Measurements from ENCODE around the gene SLC30A7.

Gene SLC30A7

GRCh38 chr1:101026430-101026788, 130.5 kb downstream of the SLC30A7 start:
- TF ChIP-seq CEBPB (IDR thresholded peaks at IDR 0.05), result no peak

- TF ChIP-seq TEAD4 (IDR thresholded peaks at IDR 0.05), result no peak
- no peak for TF ChIP-seq NFIC (IDR thresholded peaks at IDR 0.05)
- no peak for TF ChIP-seq FOXM1 (IDR thresholded peaks at IDR 0.05; ENCODE audit: borderline replicate concordance, low read depth)
- TF ChIP-seq TCF12 (IDR thresholded peaks at IDR 0.05; ENCODE audit: low read depth), result no peak
Observed at GRCh38 chr1:101027194-101027772, 131.4 kb downstream of the SLC30A7 start.

DNA sequence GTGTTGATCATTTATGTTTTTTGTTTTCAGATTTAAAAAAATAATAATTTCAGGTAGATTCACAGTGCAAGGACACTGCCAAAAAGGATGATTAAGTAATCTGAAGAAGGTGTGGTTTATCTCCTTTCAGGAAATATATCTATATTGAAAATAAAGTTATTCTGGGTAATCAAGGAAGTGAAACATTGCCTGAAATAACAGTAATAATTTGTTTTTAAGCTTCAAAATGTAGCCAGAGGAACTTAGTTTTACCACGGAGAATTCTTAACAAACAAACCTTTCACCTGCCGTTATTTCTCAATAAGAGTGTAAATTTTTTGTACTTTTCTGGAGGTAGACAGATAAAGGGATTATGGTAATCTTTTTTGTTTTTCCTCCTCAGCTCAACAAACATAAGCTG, 132.6 kb downstream of the SLC30A7 start:
- TF ChIP-seq REST (IDR thresholded peaks at IDR 0.05; ENCODE audit: low read depth) (no peak), CREB1 (IDR thresholded peaks at IDR 0.05; ENCODE audit: low read depth) (no peak), EP300 (IDR thresholded peaks at IDR 0.05; ENCODE audit: borderline replicate concordance) (no peak), FOXM1 (IDR thresholded peaks at IDR 0.05; ENCODE audit: borderline replicate concordance, low read depth) (no peak), EGR1 (IDR thresholded peaks at IDR 0.05) (no peak), MAX (IDR thresholded peaks at IDR 0.05) (no peak), RAD21 (IDR thresholded peaks at IDR 0.05; ENCODE audit: low read depth) (no peak), TAF1 (IDR thresholded peaks at IDR 0.05; ENCODE audit: low read depth) (no peak), NFIC (IDR thresholded peaks at IDR 0.05) (no peak), TEAD4 (IDR thresholded peaks at IDR 0.05) (no peak), YY1 (IDR thresholded peaks at IDR 0.05; ENCODE audit: low read depth) (no peak)
- TF ChIP-seq, protein P1, sequence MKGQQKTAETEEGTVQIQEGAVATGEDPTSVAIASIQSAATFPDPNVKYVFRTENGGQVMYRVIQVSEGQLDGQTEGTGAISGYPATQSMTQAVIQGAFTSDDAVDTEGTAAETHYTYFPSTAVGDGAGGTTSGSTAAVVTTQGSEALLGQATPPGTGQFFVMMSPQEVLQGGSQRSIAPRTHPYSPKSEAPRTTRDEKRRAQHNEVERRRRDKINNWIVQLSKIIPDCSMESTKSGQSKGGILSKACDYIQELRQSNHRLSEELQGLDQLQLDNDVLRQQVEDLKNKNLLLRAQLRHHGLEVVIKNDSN (IDR thresholded peaks at IDR 0.05), result no peak

DNA sequence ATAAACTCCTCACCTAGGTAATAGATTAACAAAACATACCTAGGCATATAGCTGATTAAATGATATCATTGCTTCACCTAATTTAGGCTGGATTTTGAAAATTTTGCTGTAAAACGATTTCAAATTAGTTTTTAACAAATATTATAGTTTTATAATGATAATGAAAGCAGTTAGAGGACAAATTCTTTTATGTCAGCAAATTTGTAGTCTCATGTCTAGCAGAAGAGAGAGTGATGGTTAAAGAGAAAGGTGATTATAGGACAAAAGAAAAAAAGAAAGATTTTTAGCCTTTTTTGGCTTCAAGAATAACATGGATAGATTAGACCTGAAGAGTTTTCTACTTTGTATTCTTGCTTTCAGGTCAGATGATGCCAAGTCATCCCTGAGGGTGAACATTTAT, 133.3 kb downstream of the SLC30A7 start:
- TF ChIP-seq FOXM1 (IDR thresholded peaks at IDR 0.05; ENCODE audit: borderline replicate concordance, low read depth) (no peak), NFIC (IDR thresholded peaks at IDR 0.05) (no peak), TEAD4 (IDR thresholded peaks at IDR 0.05) (no peak), REST (IDR thresholded peaks at IDR 0.05; ENCODE audit: low read depth) (no peak), ZBTB7A (IDR thresholded peaks at IDR 0.05; ENCODE audit: low read depth) (no peak), CREB1 (IDR thresholded peaks at IDR 0.05; ENCODE audit: low read depth) (no peak), EP300 (IDR thresholded peaks at IDR 0.05; ENCODE audit: borderline replicate concordance) (no peak), EGR1 (IDR thresholded peaks at IDR 0.05) (no peak), YY1 (IDR thresholded peaks at IDR 0.05; ENCODE audit: low read depth) (no peak), TAF1 (IDR thresholded peaks at IDR 0.05; ENCODE audit: low read depth) (no peak), MAX (IDR thresholded peaks at IDR 0.05) (no peak), RAD21 (IDR thresholded peaks at IDR 0.05; ENCODE audit: low read depth) (no peak), TCF12 (IDR thresholded peaks at IDR 0.05; ENCODE audit: low read depth) (no peak), CEBPB (IDR thresholded peaks at IDR 0.05) (no peak)
- TF ChIP-seq, protein P1 (IDR thresholded peaks at IDR 0.05), result no peak

- no peak for TF ChIP-seq EGR1 (IDR thresholded peaks at IDR 0.05)
- no peak for TF ChIP-seq CEBPB (IDR thresholded peaks at IDR 0.05)
- TF ChIP-seq NFIC (IDR thresholded peaks at IDR 0.05), result no peak
- no peak for TF ChIP-seq TAF1 (IDR thresholded peaks at IDR 0.05; ENCODE audit: low read depth)
- no peak for TF ChIP-seq CREB1 (IDR thresholded peaks at IDR 0.05; ENCODE audit: low read depth)
- no peak for TF ChIP-seq YY1 (IDR thresholded peaks at IDR 0.05; ENCODE audit: low read depth)
- no peak for TF ChIP-seq EP300 (IDR thresholded peaks at IDR 0.05; ENCODE audit: borderline replicate concordance)
- no peak for TF ChIP-seq MAX (IDR thresholded peaks at IDR 0.05)
- TF ChIP-seq TCF12 (IDR thresholded peaks at IDR 0.05; ENCODE audit: low read depth), result no peak
- no peak for TF ChIP-seq RAD21 (IDR thresholded peaks at IDR 0.05; ENCODE audit: low read depth)
- TF ChIP-seq, protein P1 (IDR thresholded peaks at IDR 0.05), result no peak
- TF ChIP-seq TEAD4 (IDR thresholded peaks at IDR 0.05), result no peak
Observed at GRCh38 chr1:101030881-101031280, 135.0 kb downstream of the SLC30A7 start.

Measured in Ishikawa (cell line).